ENCODE measurements around the gene RTEL1.

DNA sequence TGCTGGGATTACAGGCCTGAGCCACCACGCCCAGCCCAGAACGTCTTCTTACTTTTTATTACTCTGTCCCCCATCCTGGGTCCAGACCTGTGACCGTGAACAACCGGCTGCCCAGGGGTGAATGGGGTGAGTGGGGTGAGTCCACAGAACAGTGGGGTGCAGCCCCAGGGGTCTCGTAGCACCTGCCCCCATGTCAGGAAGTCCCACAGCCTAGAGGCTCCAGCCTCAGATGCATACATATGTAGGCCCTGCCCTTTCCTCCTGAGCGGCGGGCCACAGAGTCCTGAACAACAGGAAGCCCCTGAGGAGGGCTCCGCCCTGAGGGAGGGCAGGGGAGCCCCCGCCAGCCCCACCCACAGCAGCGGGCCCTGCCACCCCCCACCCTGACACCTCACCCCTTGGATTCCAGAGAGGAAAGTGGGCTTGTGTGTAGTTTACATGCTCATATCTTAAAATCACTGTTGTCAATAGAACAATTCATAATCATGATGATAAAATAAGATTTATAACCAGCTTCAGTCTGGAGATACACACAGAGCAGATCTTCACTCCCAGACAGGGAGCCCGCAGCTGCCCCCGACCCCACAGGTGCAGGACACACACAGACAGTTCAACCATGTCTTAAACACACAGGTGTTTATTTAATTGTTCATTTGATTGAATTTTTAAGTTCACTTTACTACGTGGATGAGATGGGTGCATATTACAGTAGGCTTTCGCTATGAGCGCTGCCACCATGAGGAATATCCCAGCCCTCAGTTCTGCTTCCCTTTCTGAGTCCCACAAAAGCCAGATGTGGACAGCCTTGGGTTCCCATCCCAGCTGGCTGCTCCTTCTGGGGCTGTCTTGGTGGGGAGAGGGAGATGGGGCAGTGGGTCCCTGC, 18.8 kb upstream of the RTEL1 start:
- no peak for TF ChIP-seq EZH2 (IDR thresholded peaks at IDR 0.05; ENCODE audit: low read length, missing control alignments)
- TF ChIP-seq, protein P1, sequence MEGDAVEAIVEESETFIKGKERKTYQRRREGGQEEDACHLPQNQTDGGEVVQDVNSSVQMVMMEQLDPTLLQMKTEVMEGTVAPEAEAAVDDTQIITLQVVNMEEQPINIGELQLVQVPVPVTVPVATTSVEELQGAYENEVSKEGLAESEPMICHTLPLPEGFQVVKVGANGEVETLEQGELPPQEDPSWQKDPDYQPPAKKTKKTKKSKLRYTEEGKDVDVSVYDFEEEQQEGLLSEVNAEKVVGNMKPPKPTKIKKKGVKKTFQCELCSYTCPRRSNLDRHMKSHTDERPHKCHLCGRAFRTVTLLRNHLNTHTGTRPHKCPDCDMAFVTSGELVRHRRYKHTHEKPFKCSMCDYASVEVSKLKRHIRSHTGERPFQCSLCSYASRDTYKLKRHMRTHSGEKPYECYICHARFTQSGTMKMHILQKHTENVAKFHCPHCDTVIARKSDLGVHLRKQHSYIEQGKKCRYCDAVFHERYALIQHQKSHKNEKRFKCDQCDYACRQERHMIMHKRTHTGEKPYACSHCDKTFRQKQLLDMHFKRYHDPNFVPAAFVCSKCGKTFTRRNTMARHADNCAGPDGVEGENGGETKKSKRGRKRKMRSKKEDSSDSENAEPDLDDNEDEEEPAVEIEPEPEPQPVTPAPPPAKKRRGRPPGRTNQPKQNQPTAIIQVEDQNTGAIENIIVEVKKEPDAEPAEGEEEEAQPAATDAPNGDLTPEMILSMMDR (conservative IDR thresholded peaks at IDR 0.05 in 1 of 2, IDR thresholded peaks at IDR 0.05 in 1 of 2; ENCODE audit: low read depth in 1 of 2, low read length in 2 of 2): no peak

All from fibroblast of lung (primary cell).